ENCODE results near the gene IL17C. TPM values are rescaled to one million over a fixed set of nuclear protein-coding genes. Genes with fewer than 3 reads are reported as not detected.
A peak's percentile ranks its signal among the peaks of the same experiment; 100 is the strongest.

IL17C gene
- total and polyA plus RNA-seq, 12 donors, result not detected

DNA sequence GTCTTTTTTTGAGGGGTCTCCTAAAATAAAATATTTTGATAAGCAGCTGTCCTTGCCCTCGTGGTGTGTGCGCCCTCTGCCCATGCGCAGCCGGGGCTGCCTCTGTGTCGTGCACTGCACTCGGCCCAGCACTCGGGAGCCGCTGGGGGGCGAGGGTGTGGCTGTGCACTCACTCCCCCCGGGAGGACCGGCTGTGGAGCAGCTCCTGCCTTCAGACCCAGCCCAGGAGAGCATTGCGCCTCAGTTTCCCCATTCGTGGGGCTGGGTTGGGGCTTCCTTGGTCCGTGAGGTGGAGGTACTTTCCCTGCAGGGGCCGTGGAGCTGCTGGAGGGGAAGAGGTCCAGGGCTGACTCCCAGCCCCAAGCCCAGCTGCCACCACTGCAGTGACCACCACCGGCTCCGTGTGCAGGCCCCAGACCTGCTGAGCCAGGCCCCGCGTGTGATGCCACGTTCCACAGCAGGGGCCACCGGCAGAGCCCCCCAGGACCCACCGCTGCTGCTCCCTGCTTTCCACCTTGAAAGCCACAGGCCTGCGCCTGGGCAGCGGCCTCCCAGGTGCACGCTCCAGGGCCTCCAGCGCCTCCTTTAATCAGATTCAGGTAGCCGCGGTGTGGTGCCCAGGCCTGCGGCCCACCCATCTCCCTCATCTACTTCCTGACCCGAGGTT, 6.3 kb upstream of the IL17C start:
- 84 to 94% (median 91%) methylated on average over 16 to 30 of the region's 30 CpGs for WGBS, 4 donors
- TF ChIP-seq, protein P1, sequence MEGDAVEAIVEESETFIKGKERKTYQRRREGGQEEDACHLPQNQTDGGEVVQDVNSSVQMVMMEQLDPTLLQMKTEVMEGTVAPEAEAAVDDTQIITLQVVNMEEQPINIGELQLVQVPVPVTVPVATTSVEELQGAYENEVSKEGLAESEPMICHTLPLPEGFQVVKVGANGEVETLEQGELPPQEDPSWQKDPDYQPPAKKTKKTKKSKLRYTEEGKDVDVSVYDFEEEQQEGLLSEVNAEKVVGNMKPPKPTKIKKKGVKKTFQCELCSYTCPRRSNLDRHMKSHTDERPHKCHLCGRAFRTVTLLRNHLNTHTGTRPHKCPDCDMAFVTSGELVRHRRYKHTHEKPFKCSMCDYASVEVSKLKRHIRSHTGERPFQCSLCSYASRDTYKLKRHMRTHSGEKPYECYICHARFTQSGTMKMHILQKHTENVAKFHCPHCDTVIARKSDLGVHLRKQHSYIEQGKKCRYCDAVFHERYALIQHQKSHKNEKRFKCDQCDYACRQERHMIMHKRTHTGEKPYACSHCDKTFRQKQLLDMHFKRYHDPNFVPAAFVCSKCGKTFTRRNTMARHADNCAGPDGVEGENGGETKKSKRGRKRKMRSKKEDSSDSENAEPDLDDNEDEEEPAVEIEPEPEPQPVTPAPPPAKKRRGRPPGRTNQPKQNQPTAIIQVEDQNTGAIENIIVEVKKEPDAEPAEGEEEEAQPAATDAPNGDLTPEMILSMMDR (IDR thresholded peaks at IDR 0.05), result no peak
- TF ChIP-seq POLR2A (IDR thresholded peaks at IDR 0.05), result no peak
- Histone ChIP-seq H3K4me1 (replicated peaks in 1 of 2) (peaks cover 0 to 6% of the 10 kb centered on the region in 2 donors), H3K36me3 (replicated peaks in 1 of 2) (peaks cover 0 to 45% of the 10 kb centered on the region in 2 donors), H3K27me3 (no peaks in the 10 kb centered on the region), H3K4me3 (no peak overlapping the region), H3K27ac (no peak overlapping the region), H3K9me3 (replicated peaks in 1 of 3) (no peaks in the 10 kb centered on the region)
- no peak for DNase-seq
- intact Hi-C loops (cut with DNase I), result no loop called here

DNA sequence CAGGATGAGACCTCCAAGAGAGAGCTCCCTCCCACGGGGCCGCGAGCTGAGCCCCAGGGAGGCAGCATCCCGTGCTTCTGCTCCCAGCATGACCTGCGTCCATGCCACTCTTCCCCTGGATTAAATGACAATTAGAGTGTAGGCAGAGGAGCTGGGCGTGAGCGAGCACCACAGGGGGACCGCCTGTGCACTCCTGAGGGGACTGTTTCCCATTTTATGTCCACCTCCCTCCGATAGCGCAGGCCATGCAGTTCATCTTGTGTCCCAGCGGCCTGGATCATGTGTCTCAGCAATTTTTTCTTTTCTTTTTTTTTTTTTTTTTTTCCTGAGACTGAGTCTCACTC, 5.8 kb upstream of the IL17C start:
- Histone ChIP-seq H3K36me3 (replicated peaks in 1 of 2) (peaks cover 0 to 40% of the 10 kb centered on the region in 2 donors), H3K4me3 (no peak overlapping the region), H3K9me3 (replicated peaks in 1 of 3) (no peaks in the 10 kb centered on the region), H3K27me3 (no peaks in the 10 kb centered on the region), H3K4me1 (replicated peaks in 1 of 2) (peaks cover 0 to 6% of the 10 kb centered on the region in 2 donors), H3K27ac (no peak overlapping the region)
- no peak for DNase-seq
- 91 to 96% (median 94%) methylated on average over 6 to 11 of the region's 11 CpGs for WGBS, 4 donors
- intact Hi-C loops (cut with DNase I), result no loop called here
- TF ChIP-seq POLR2A (IDR thresholded peaks at IDR 0.05), result no peak
- TF ChIP-seq, protein P1 (IDR thresholded peaks at IDR 0.05), result no peak

DNA sequence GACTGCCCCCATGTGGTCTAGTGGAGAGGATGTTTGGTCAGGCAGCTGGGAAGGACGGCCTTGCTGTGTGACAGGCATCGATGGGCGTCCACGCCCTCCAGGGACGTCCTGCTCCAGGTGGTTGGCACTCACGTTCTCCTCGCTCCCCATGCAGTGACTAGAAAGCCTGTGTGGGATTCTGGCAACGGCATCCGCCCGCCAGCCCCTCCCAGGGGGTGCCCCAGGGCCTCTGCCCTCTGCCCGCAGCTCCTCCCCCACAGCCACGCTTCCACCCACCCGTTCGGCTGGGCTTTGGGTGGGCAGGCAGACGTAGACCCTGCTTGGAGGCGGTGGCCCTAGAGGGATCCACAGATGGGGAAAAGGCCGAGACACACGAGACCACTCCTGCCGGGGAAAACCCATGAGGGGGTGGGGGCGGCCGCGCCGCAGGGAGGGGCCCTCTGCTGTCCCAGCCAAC, 4.7 kb upstream of the IL17C start:
- 54 to 68% (median 67%) methylated on average over 13 to 23 of the region's 23 CpGs for WGBS, 4 donors
- Histone ChIP-seq H3K27ac (no peak overlapping the region), H3K4me1 (replicated peaks in 1 of 2) (peaks cover 0 to under 1% of the 10 kb centered on the region in 2 donors), H3K4me3 (no peak overlapping the region), H3K9me3 (replicated peaks in 1 of 3) (no peaks in the 10 kb centered on the region), H3K27me3 (peaks cover 4% of the 10 kb centered on the region), H3K36me3 (replicated peaks in 1 of 2) (peaks cover 0 to 32% of the 10 kb centered on the region in 2 donors)
- intact Hi-C loops (cut with DNase I), result no loop called here
- DNase-seq, result peak in 2 of 7 donors; percentile 33 to 61
- TF ChIP-seq, protein P1 (IDR thresholded peaks at IDR 0.05), result no peak
- TF ChIP-seq POLR2A (IDR thresholded peaks at IDR 0.05), result no peak

DNA sequence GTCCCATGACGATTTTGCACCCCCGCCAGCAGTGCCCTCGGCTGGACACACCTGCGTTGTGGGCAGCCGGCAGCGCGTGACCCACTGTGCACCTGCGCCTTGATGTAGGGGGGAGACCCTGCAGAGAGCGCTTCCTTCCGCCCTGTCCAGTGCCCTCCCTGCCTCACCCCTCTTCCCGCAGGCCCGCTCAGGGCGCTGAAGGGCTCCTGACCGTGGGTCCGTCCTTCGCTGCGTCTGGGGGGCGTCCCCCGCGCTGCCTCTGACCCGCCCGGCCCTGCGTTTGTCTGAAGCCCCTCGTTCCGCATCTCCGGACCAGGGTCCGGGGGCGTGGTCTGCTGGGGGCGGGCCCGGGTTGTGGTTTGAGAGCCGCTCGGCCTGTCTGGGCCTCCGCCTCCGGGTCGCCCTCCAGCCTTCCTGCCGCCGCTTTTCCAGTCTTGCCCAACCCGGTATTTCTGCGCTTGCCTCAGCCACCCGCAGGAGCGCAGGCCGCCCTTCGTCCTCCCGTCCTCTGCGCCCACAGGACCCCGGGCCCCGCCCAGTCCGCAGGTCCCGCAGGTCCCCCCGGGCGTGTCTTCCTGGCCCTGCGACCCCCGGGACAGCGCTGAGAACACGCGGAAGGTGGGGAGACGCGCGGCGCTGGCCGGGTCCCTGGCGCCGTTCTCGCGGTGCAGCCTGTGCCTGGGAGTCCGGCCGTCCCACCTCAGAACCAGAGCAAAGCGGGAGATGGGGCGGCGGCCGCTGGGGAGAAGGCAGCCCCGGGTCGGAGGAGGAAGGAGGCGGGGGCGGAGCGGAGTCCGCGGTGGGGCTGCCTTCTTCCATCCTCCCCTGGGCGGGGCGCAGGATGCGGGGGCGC, 4.0 kb upstream of the IL17C start:
- TF ChIP-seq, protein P1 (IDR thresholded peaks at IDR 0.05), result no peak
- no peak for TF ChIP-seq POLR2A (IDR thresholded peaks at IDR 0.05)
- Histone ChIP-seq H3K4me3 (peak overlapping the region in 1 of 4 donors; percentile 12), H3K27me3 (peaks cover 10% of the 10 kb centered on the region), H3K9me3 (replicated peaks in 1 of 3) (no peaks in the 10 kb centered on the region), H3K27ac (peak overlapping the region in 1 of 5 donors; percentile 38), H3K4me1 (replicated peaks in 1 of 2) (no peaks in the 10 kb centered on the region), H3K36me3 (replicated peaks in 1 of 2) (peaks cover 0 to 31% of the 10 kb centered on the region in 2 donors)
- peak in 2 of 7 donors; percentile 34 to 58 for DNase-seq
- intact Hi-C loops (cut with DNase I), result no loop called here
- 32 to 48% (median 40%) methylated on average over 56 to 82 of the region's 82 CpGs for WGBS, 4 donors
